GM12873 (cell line): ENCODE data around the gene PDE11A.

Experiments used
- CTCF ChIP-seq: IDR thresholded peaks from 2 replicates; pipeline ENCODE4 v1.5.1; 2012; ENCODE audit warnings: low read depth, mild to moderate bottlenecking, moderate library complexity, low read length, control low read depth; ENCODE audit not compliant: insufficient read depth; ENCODE audit errors: missing control alignments

PDE11A gene

GRCh38 chr2:178072000-178072382 is 586 bp downstream of the PDE11A start:
- no peak for TF ChIP-seq CTCF

DNA sequence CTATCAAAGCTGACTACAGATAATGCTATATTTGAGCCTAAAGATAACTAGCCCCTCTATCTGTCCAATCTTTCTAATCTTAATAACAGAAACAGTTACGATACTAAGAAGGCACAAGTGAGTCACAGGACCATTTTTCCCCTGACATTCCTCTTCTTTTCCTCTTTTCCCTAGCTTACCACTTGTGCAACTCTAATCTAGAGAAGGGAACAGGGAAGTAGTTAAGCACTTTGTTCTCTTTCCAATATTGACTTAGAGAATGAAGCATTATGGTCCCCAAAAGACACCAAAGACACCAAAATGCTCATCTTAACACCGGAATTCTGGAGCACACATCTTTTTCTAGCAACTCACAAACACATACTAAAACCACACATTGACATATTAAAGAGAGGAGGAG is 1.8 kb downstream of the PDE11A start:
- no peak for TF ChIP-seq CTCF

GRCh38 chr2:178069551-178069950 is 3.0 kb downstream of the PDE11A start:
- no peak for TF ChIP-seq CTCF

- no peak for TF ChIP-seq CTCF
Observed at GRCh38 chr2:178068823-178069454, 3.6 kb downstream of the PDE11A start.

- no peak for TF ChIP-seq CTCF
Observed at GRCh38 chr2:178066890-178067669, 5.5 kb downstream of the PDE11A start.

GRCh38 chr2:178066324-178066723 is 6.3 kb downstream of the PDE11A start:
- TF ChIP-seq CTCF, result no peak

GRCh38 chr2:178059681-178060080 is 12.9 kb downstream of the PDE11A start:
- TF ChIP-seq CTCF, result no peak
